Small intestine (tissue), 7 donors: ENCODE results near the gene MPRIP. TPM values are rescaled to one million over a fixed set of nuclear protein-coding genes. Genes with fewer than 3 reads are reported as not detected.

Experiments
- DNase-seq, 2 donors: peaks; one replicate each; pipeline versions ENCODE4 v3.0.0 to v3.0.0-alpha.2; 2013
- FAIRE-seq: peaks from 2 replicates; lab custom pipeline; 2012; peaks lifted over from hg19 to GRCh38; lab: Jason Lieb, UNC
- H3K27ac ChIP-seq, 3 donors: one replicate each; pipeline ENCODE4 v1.5.1; 2013; ENCODE audit warnings: low read length in 2 of 3, mild to moderate bottlenecking in 2 of 3, control low read depth in 1 of 3, inconsistent platforms in 1 of 3, low read depth in 1 of 3, moderate library complexity in 1 of 3
- H3K27me3 ChIP-seq, 3 donors: one replicate each; pipeline ENCODE4 v1.6.1; 2013; ENCODE audit warnings: low read length in 3 of 3, inconsistent platforms in 1 of 3; ENCODE audit not compliant: control insufficient read depth in 3 of 3, insufficient read depth in 3 of 3
- H3K36me3 ChIP-seq, 3 donors: one replicate each; pipeline ENCODE4 v1.6.1; 2013; ENCODE audit warnings: low read length in 3 of 3, inconsistent platforms in 1 of 3, low read depth in 1 of 3, mild to moderate bottlenecking in 1 of 3, moderate library complexity in 1 of 3; ENCODE audit not compliant: control insufficient read depth in 3 of 3, insufficient read depth in 2 of 3
- H3K4me1 ChIP-seq, 3 donors: one replicate each; pipeline ENCODE4 v1.6.1; 2013; ENCODE audit warnings: low read length in 2 of 3, inconsistent platforms in 1 of 3, low read depth in 1 of 3, mild to moderate bottlenecking in 1 of 3, moderate library complexity in 1 of 3; ENCODE audit not compliant: control insufficient read depth in 3 of 3, insufficient read depth in 2 of 3
- H3K4me3 ChIP-seq, 3 donors: one replicate each; pipeline ENCODE4 v1.5.1; 2013; ENCODE audit warnings: low read length in 3 of 3, control low read depth in 1 of 3, inconsistent platforms in 1 of 3, low read depth in 1 of 3, mild to moderate bottlenecking in 1 of 3, moderate library complexity in 1 of 3
- H3K9me3 ChIP-seq, 2 donors: one replicate each; pipeline ENCODE4 v1.6.1; 2013; ENCODE audit warnings: low read depth in 1 of 2, low read length in 1 of 2; ENCODE audit not compliant: control insufficient read depth in 2 of 2, insufficient read depth in 1 of 2
- WGBS, 3 donors: extraction: QIAGEN DNeasy Blood & Tissue Kit; methylation state at CpG; one replicate each; pipeline ENCODE4 v1.1.7; 2013; 5-methylcytosine and 5-hydroxymethylcytosine counted together
- polyA plus RNA-seq, 4 donors: library from polyadenylated mRNA; stranded (reverse) in 3 of 4; unstranded in 1 of 4; fragments of 200-250 nt in 3 of 4; fragments of 120-200 nt in 1 of 4; gene quantifications; one replicate each; pipeline versions ENCODE4 v1.2.1 to v1.2.3, GENCODE V29; 2013
- donor health status: healthy with polysubstance abuse.
- donor health status: control.
- donor health status: control.
- donor health status: Bipolar disorder and iron deficiency.
- donor health status: healthy.

The MPRIP gene
- polyA plus RNA-seq, 4 donors: 98.9 to 233 (median 190) TPM

GRCh38 chr17:17166446-17166845 lies 124.2 kb downstream of the MPRIP start:
- H3K9me3 ChIP-seq: no peaks in the 10 kb centered on the region
- H3K36me3 ChIP-seq: peaks cover 10 to 92% (median 51%) of the 10 kb centered on the region in 3 donors
- no peaks in the 10 kb centered on the region for H3K4me1 ChIP-seq
- no peak overlapping the region for H3K4me3 ChIP-seq
- H3K27me3 ChIP-seq: no peaks in the 10 kb centered on the region
- H3K27ac ChIP-seq: no peak overlapping the region
- no peak for DNase-seq
- WGBS, 3 donors: 97 to 99% (median 98%) methylated on average over 8 of the region's 8 CpGs
- no peak for FAIRE-seq

- Histone ChIP-seq H3K4me3 (no peak overlapping the region), H3K4me1 (no peaks in the 10 kb centered on the region), H3K27me3 (no peaks in the 10 kb centered on the region), H3K9me3 (no peaks in the 10 kb centered on the region), H3K36me3 (peaks cover 8 to 92% (median 46%) of the 10 kb centered on the region in 3 donors), H3K27ac (no peak overlapping the region)
- DNase-seq (no peak), FAIRE-seq (no peak)
- WGBS, 3 donors: 92 to 95% (median 94%) methylated on average over 10 of the region's 10 CpGs
These were observed 125.1 kb downstream of the MPRIP start for GRCh38 chr17:17167356-17167755.

DNA sequence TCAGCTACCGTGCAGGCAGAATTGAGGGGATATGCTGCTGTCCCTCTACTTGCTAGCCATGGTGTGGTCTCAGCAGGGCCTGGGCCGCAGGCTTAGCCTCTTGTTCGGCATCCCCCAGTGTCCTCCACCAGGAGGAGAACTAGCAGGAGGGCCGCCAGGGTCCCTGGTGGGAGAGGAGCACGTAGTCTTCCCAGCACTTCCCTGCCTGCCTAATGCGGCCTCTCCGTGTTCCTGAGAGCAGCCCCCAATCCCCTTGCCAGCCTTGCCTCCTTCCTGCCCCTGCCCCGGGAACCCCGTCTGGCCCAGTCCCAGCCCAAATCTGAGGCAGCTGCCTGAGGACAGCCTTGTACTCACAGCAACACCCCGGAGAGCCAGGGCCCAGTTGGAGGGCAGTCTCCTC lies 125.7 kb downstream of the MPRIP start:
- 93 to 97% (median 95%) methylated on average over 9 to 10 of the region's 10 CpGs for WGBS, 3 donors
- FAIRE-seq: no peak
- Histone ChIP-seq H3K4me3 (no peak overlapping the region), H3K27ac (no peak overlapping the region), H3K9me3 (no peaks in the 10 kb centered on the region), H3K4me1 (no peaks in the 10 kb centered on the region), H3K27me3 (no peaks in the 10 kb centered on the region), H3K36me3 (peaks cover 4 to 94% (median 48%) of the 10 kb centered on the region in 3 donors)
- DNase-seq: no peak

DNA sequence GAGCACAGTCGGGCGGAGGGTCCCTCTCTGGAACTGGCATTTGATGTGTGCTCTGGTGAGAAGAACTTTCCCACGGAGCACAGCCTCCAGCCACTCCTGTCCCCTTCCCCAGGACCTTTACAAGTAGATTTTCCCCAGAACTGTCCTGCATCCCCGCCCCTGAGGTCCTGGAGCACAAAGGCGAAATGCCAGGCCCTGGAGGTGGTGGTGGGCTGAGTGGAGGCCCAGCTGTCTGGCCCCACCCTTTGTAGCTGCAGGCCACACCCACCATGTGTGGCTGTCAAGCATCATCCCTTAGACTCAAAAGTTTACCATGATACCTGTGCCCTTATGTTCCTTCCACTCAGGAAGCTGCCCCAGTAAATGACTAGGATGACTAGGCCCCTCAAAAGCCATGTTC lies 126.1 kb downstream of the MPRIP start:
- Histone ChIP-seq H3K36me3 (peaks cover 2 to 96% (median 50%) of the 10 kb centered on the region in 3 donors), H3K4me1 (no peaks in the 10 kb centered on the region), H3K9me3 (no peaks in the 10 kb centered on the region), H3K27ac (no peak overlapping the region), H3K4me3 (no peak overlapping the region), H3K27me3 (no peaks in the 10 kb centered on the region)
- 92 to 100% (median 95%) methylated on average over 5 of the region's 5 CpGs for WGBS, 3 donors
- FAIRE-seq (no peak), DNase-seq (no peak)

GRCh38 chr17:17169396-17169795 lies 127.1 kb downstream of the MPRIP start:
- Histone ChIP-seq H3K4me1 (no peaks in the 10 kb centered on the region), H3K9me3 (no peaks in the 10 kb centered on the region), H3K4me3 (no peak overlapping the region), H3K27ac (no peak overlapping the region), H3K27me3 (no peaks in the 10 kb centered on the region), H3K36me3 (peaks cover 6 to 97% (median 51%) of the 10 kb centered on the region in 3 donors)
- no peak for FAIRE-seq
- no peak for DNase-seq
- 87 to 97% (median 90%) methylated on average over 4 of the region's 4 CpGs for WGBS, 3 donors

DNA sequence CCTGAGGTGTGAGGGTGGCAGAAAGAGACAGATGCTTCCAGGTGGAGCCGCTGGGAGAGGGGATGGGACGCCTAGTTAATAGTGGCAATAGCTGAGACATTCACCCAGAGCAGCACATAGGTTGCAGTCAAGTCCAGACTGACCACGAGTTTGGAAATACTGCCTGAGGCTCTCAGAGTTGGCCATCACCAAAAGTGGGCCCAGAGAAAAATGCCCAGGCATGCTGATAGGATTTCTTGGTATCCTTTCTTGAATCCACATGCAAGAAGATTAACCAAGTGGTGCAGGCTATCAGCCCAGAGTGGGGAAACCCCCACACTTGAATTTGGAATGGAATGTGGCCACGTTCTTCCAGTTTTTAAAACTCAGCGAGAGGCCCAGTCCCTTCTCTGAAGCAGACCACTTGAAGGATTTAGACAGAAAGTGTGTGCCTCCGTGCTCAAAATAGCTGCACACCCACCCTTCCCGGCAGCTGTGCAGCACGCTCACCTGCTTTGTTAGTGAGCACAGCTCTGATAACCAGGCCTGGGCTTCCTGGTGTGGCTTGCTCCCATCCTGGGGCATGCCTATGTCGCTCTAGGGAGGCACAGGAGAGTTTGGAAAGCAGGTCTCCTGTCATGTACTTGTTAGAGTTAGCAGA lies 128.2 kb downstream of the MPRIP start:
- peaks cover 12 to 97% (median 49%) of the 10 kb centered on the region in 3 donors for H3K36me3 ChIP-seq
- H3K27me3 ChIP-seq: no peaks in the 10 kb centered on the region
- no peak overlapping the region for H3K4me3 ChIP-seq
- no peak overlapping the region for H3K27ac ChIP-seq
- FAIRE-seq (no peak), DNase-seq (no peak)
- no peaks in the 10 kb centered on the region for H3K9me3 ChIP-seq
- WGBS, 3 donors: 73 to 88% (median 86%) methylated on average over 9 of the region's 9 CpGs
- H3K4me1 ChIP-seq: no peaks in the 10 kb centered on the region

GRCh38 chr17:17171186-17171585 lies 128.9 kb downstream of the MPRIP start:
- Histone ChIP-seq H3K4me1 (no peaks in the 10 kb centered on the region), H3K36me3 (peaks cover 13 to 97% (median 47%) of the 10 kb centered on the region in 3 donors), H3K27me3 (no peaks in the 10 kb centered on the region), H3K27ac (no peak overlapping the region), H3K9me3 (no peaks in the 10 kb centered on the region), H3K4me3 (no peak overlapping the region)
- DNase-seq (no peak), FAIRE-seq (no peak)
- WGBS, 3 donors: 79 to 94% (median 85%) methylated on average over 7 of the region's 7 CpGs

DNA sequence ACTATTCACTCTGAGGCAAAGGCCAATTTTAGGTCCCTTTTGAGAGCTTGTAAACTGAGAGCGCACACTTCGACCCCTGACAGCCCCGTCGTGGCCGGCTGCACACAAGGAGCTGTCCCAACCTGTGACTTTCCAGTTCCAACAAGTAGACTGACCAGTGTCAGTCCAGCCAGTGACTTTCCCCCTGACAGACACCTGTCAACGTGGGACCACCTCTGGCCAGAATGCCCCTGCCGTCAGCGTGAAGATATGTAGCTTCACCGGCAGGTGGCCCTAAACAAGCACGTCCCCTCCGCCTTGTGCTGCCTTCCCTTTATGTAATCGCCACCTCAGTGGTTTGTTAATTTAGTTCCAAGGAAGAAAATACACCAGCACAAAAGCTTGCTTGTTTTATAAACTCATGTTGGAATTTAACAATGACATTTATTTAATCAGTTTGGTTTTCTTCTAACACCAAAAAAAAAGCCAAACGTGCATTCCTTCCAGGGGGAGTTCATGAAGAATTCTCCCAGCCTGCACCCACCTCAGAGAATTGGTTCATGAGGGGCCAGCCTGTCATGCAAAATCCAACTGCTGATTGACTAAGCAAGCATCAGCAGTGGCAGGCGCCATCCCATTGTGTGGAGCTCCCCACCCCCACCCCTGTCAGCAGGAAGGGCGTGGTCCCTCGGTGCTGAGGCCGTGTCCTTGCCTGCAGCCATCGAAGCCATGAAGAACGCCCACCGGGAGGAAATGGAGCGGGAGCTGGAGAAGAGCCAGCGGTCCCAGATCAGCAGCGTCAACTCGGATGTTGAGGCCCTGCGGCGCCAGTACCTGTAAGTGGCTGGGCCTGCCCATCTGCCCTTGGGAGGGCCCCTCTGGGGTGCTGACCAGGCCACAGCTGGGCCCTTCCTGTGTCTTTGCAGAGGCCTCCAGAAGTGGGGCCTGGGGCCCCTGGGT lies 130.0 kb downstream of the MPRIP start:
- H3K27me3 ChIP-seq: no peaks in the 10 kb centered on the region
- H3K36me3 ChIP-seq: peaks cover 20 to 97% (median 50%) of the 10 kb centered on the region in 3 donors
- no peaks in the 10 kb centered on the region for H3K4me1 ChIP-seq
- H3K4me3 ChIP-seq: no peak overlapping the region
- DNase-seq (no peak), FAIRE-seq (no peak)
- WGBS, 3 donors: 72 to 87% (median 85%) methylated on average over 26 of the region's 26 CpGs
- H3K27ac ChIP-seq: peak overlapping the region in 1 of 3 donors; percentile 14
- H3K9me3 ChIP-seq: no peaks in the 10 kb centered on the region
